GM12878 (cell line): ENCODE data around the gene DISC1. TPM values are rescaled to one million over a fixed set of nuclear protein-coding genes. Genes with fewer than 3 reads are reported as not detected.

Experiments used
- ATAC-seq: fragments of 200-7000 bp; cut with Tn5 transposase; 3 replicates; pipeline ENCODE4 v1.9.1; 2020; ENCODE audit warnings: mild to moderate bottlenecking, moderate library complexity
- BruUV-seq: library from RNA; stranded (reverse); fragments of 400-500 nt; replicated peaks from 2 replicates; lab custom pipeline; 2021; lab: Mats Ljungman, UMichigan
- CTCF ChIA-PET: fragments of 300-600 bp; sonication (Branson Sonifier 250); formaldehyde crosslinking; extraction: SDS; loops from one replicate; lab custom pipeline; 2021; ENCODE audit warnings: inconsistent platforms; lab: Yijun Ruan, JAX
- POLR2A ChIA-PET: fragments of 350-600 bp; formaldehyde crosslinking; extraction: SDS; loops from one replicate; lab custom pipeline; 2021; ENCODE audit warnings: inconsistent platforms; lab: Charles Lee
- RAD21 ChIA-PET: fragments of 300-600 bp; sonication (Branson Sonifier 250); formaldehyde crosslinking; loops from one replicate; lab custom pipeline; 2023; ENCODE audit warnings: antibody characterized with exemption; ENCODE audit not compliant: unreplicated experiment; lab: Charles Lee
- SMC1A ChIA-PET: fragments of 300-600 bp; sonication (Branson Sonifier 250); formaldehyde crosslinking; loops from one replicate; lab custom pipeline; 2023; ENCODE audit not compliant: unreplicated experiment, uncharacterized antibody; lab: Charles Lee
- DNase-seq: peaks from one replicate; pipeline ENCODE4 v3.0.0-alpha.2; 2011; ENCODE audit warnings: low read depth, low spot score
- FAIRE-seq: peaks from 3 replicates; lab custom pipeline; 2011; peaks lifted over from hg19 to GRCh38; lab: Jason Lieb, UNC
- H2AFZ ChIP-seq: 2 replicates; pipeline ENCODE4 v1.6.0; 2011; ENCODE audit warnings: low read depth, low read length, control low read depth; ENCODE audit not compliant: control insufficient read depth
- H3K27ac ChIP-seq: 2 replicates; pipeline ENCODE4 v1.5.1; 2011; ENCODE audit warnings: control low read depth; ENCODE audit not compliant: control insufficient read depth, insufficient read depth
- H3K27me3 ChIP-seq, 2 experiments: replicated peaks in 1 of 2; 2 replicates each; pipeline versions ENCODE4 v1.6.0 to v1.6.1; 2011; ENCODE audit warnings: low read length in 1 of 2; ENCODE audit not compliant: control insufficient read depth in 2 of 2, insufficient read depth in 2 of 2
- H3K36me3 ChIP-seq, 2 experiments: 2 replicates each; pipeline ENCODE4 v1.5.1; 2011; ENCODE audit warnings: low read length in 1 of 2; ENCODE audit not compliant: control insufficient read depth in 2 of 2, insufficient read depth in 2 of 2
- H3K4me1 ChIP-seq: 2 replicates; pipeline ENCODE4 v1.6.1; 2011; ENCODE audit warnings: mild to moderate bottlenecking, low read length, moderate library complexity, mixed read lengths; ENCODE audit not compliant: control insufficient read depth, insufficient read depth
- H3K4me2 ChIP-seq: 2 replicates; pipeline ENCODE4 v1.6.0; 2011; ENCODE audit warnings: control low read depth; ENCODE audit not compliant: control insufficient read depth, insufficient read depth
- H3K4me3 ChIP-seq: fragments of 200-600 bp; sonication (generic); 2 replicates; pipeline ENCODE4 v1.5.1; 2016
- H3K79me2 ChIP-seq: 2 replicates; pipeline ENCODE4 v1.6.0; 2011; ENCODE audit warnings: low read length; ENCODE audit not compliant: control insufficient read depth, insufficient read depth
- H3K9ac ChIP-seq: 2 replicates; pipeline ENCODE4 v1.8.0; 2011; ENCODE audit warnings: low read length, control low read depth, mixed read lengths; ENCODE audit not compliant: control insufficient read depth, insufficient read depth
- H3K9me3 ChIP-seq: replicated peaks from 3 replicates; pipeline ENCODE4 v1.5.1; 2011; ENCODE audit warnings: mild to moderate bottlenecking, low read length; ENCODE audit not compliant: control insufficient read depth, insufficient read depth
- H4K20me1 ChIP-seq: 2 replicates; pipeline ENCODE4 v1.6.0; 2011; ENCODE audit not compliant: control insufficient read depth, insufficient read depth
- ATF3 ChIP-seq: IDR thresholded peaks from 2 replicates; pipeline ENCODE4 v1.6.1; 2011; ENCODE audit warnings: low read depth, mild to moderate bottlenecking, low read length, moderate library complexity, borderline replicate concordance; ENCODE audit errors: extremely low read depth
- BMI1 ChIP-seq: fragments of 450-650 bp; IDR thresholded peaks from 2 replicates; pipeline ENCODE4 v1.6.1; 2016; ENCODE audit warnings: mild to moderate bottlenecking, moderate library complexity, borderline replicate concordance
- CBFB ChIP-seq: IDR thresholded peaks from 2 replicates; pipeline ENCODE4 v1.6.1; 2016; ENCODE audit warnings: antibody characterized with exemption, low read depth
- FOXM1 ChIP-seq: IDR thresholded peaks from 2 replicates; pipeline ENCODE4 v1.6.1; 2012; ENCODE audit warnings: low read depth, mild to moderate bottlenecking, inconsistent platforms, low read length, moderate library complexity
- GABPA ChIP-seq: IDR thresholded peaks from 2 replicates; pipeline ENCODE4 v1.6.1; 2014; ENCODE audit warnings: antibody characterized with exemption, low read depth, mild to moderate bottlenecking, inconsistent platforms
- in situ Hi-C: fragments of 300-500 bp; cut with MboI; formaldehyde crosslinking; loops from 9 replicates; pipeline ENCODE4 v1.14.3; 2018; ENCODE audit warnings: mixed read lengths
- intact Hi-C: fragments of 100-400 bp; cut with micrococcal nuclease; formaldehyde crosslinking; loops from one replicate; pipeline ENCODE4 v1.14.2; 2022; ENCODE audit not compliant: unreplicated experiment
- polyA plus RNA-seq, 11 experiments: library from polyadenylated mRNA; depleted of rRNA in 4 of 11; unstranded in 6 of 11; stranded (reverse) in 5 of 11; fragments of >200 nt; fragmentation: Nextera tagmentation in 4 of 11; fragmentation: Illumina TruSeq in 1 of 11; extraction: Ambion mirVana in 4 of 11; extraction: Trizol in 1 of 11; gene quantifications; 1 replicate in 1 of 11; 2 replicates in 10 of 11; pipeline versions ENCODE4 v1.2.1 to v1.2.3, GENCODE V29; 2011 to 2016; ENCODE audit warnings: inconsistent platforms in 2 of 11, missing spikeins in 2 of 11, low read depth in 1 of 11
- total RNA-seq, 4 experiments: library from RNA; depleted of rRNA in 3 of 4; stranded (reverse); fragments of >200 nt in 3 of 4; fragmentation: Illumina TruSeq in 1 of 4; extraction: Trizol in 1 of 4; gene quantifications; 2 replicates each; pipeline versions ENCODE4 v1.2.1 to v1.2.3, GENCODE V29; 2013 to 2021
- TF ChIP-seq, protein P1 (sequence below): IDR thresholded peaks from 2 replicates; pipeline ENCODE4 v1.6.1; 2012; ENCODE audit warnings: mild to moderate bottlenecking, low read depth, low read length
- TF ChIP-seq, protein P2 (sequence below): fragments of 450-650 bp; IDR thresholded peaks from 2 replicates; pipeline ENCODE4 v1.6.1; 2016; ENCODE audit warnings: mild to moderate bottlenecking

DISC1 gene
- total and polyA plus RNA-seq, 10 of the 15 experiments (the other 5 are each of a cell fraction or from before 2014, with no cell fraction given): 0.05 to 0.72 (median 0.19) TPM; not detected in 1

GRCh38 chr1:231699784-231700183, 73.2 kb downstream of the DISC1 start (continued):
- TF ChIP-seq, protein P1, sequence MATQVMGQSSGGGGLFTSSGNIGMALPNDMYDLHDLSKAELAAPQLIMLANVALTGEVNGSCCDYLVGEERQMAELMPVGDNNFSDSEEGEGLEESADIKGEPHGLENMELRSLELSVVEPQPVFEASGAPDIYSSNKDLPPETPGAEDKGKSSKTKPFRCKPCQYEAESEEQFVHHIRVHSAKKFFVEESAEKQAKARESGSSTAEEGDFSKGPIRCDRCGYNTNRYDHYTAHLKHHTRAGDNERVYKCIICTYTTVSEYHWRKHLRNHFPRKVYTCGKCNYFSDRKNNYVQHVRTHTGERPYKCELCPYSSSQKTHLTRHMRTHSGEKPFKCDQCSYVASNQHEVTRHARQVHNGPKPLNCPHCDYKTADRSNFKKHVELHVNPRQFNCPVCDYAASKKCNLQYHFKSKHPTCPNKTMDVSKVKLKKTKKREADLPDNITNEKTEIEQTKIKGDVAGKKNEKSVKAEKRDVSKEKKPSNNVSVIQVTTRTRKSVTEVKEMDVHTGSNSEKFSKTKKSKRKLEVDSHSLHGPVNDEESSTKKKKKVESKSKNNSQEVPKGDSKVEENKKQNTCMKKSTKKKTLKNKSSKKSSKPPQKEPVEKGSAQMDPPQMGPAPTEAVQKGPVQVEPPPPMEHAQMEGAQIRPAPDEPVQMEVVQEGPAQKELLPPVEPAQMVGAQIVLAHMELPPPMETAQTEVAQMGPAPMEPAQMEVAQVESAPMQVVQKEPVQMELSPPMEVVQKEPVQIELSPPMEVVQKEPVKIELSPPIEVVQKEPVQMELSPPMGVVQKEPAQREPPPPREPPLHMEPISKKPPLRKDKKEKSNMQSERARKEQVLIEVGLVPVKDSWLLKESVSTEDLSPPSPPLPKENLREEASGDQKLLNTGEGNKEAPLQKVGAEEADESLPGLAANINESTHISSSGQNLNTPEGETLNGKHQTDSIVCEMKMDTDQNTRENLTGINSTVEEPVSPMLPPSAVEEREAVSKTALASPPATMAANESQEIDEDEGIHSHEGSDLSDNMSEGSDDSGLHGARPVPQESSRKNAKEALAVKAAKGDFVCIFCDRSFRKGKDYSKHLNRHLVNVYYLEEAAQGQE: no peak

- no peak for ATAC-seq
- Histone ChIP-seq H3K27ac (no peak overlapping the region), H4K20me1 (no peaks in the 10 kb centered on the region), H3K79me2 (no peaks in the 10 kb centered on the region), H2AFZ (no peak overlapping the region), H3K4me1 (no peaks in the 10 kb centered on the region), H3K4me3 (no peak overlapping the region), H3K9ac (no peak overlapping the region), H3K9me3 (no peaks in the 10 kb centered on the region), H3K27me3 (no peaks in the 10 kb centered on the region), H3K36me3 (no peaks in the 10 kb centered on the region), H3K4me2 (no peak overlapping the region)
- ChIA-PET POLR2A (no interaction called here), SMC1A (no interaction called here), RAD21 (no interaction called here), CTCF (no interaction called here)
- no peak for FAIRE-seq
- TF ChIP-seq, protein P2, sequence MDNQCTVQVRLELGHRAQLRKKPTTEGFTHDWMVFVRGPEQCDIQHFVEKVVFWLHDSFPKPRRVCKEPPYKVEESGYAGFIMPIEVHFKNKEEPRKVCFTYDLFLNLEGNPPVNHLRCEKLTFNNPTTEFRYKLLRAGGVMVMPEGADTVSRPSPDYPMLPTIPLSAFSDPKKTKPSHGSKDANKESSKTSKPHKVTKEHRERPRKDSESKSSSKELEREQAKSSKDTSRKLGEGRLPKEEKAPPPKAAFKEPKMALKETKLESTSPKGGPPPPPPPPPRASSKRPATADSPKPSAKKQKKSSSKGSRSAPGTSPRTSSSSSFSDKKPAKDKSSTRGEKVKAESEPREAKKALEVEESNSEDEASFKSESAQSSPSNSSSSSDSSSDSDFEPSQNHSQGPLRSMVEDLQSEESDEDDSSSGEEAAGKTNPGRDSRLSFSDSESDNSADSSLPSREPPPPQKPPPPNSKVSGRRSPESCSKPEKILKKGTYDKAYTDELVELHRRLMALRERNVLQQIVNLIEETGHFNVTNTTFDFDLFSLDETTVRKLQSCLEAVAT: no peak
- no peak for TF ChIP-seq ATF3
- no peak for TF ChIP-seq BMI1
- TF ChIP-seq CBFB: no peak
- no peak for TF ChIP-seq FOXM1
- TF ChIP-seq GABPA: no peak
- in situ Hi-C loops: no loop called here
- no peak for DNase-seq
- no TSS peak for BruUV-seq
- intact Hi-C loops: no loop called here
These were observed 74.7 kb downstream of the DISC1 start for GRCh38 chr1:231701306-231701705.
